Measurements from ENCODE around the gene RBM19.

Gene RBM19

GRCh38 chr12:113967368-113967767 lies 1.2 kb upstream of the RBM19 start:
- peaks cover 2% of the 10 kb centered on the region for H3K27me3 ChIP-seq
- TF ChIP-seq CTCF (IDR thresholded peaks at IDR 0.05), result no peak
- H3K27ac ChIP-seq, result no peak overlapping the region
- peaks cover 19 to 20% of the 10 kb centered on the region in 2 experiments for H3K4me1 ChIP-seq (ENCODE audit: control insufficient read depth in 1 of 2, insufficient read depth in 1 of 2, low read depth in 1 of 2, low read length in 1 of 2)
- H3K36me3 ChIP-seq, result no peaks in the 10 kb centered on the region
- no peaks in the 10 kb centered on the region for H3K9me3 ChIP-seq
- H3K4me3 ChIP-seq (ENCODE audit: low read depth in 1 of 2, low read length in 1 of 2), result no peak overlapping the region

- peaks cover 43% of the 10 kb centered on the region for H3K36me3 ChIP-seq
- H3K27me3 ChIP-seq, result no peaks in the 10 kb centered on the region
- no peak overlapping the region for H3K4me3 ChIP-seq (ENCODE audit: low read depth in 1 of 2, low read length in 1 of 2)
- no peaks in the 10 kb centered on the region for H3K9me3 ChIP-seq
- peaks cover 19 to 20% of the 10 kb centered on the region in 2 experiments for H3K4me1 ChIP-seq (ENCODE audit: control insufficient read depth in 1 of 2, insufficient read depth in 1 of 2, low read depth in 1 of 2, low read length in 1 of 2)
- H3K27ac ChIP-seq, result no peak overlapping the region
- TF ChIP-seq CTCF (IDR thresholded peaks at IDR 0.05), result no peak
These were observed 3.4 kb downstream of the RBM19 start for GRCh38 chr12:113962733-113963132.

GRCh38 chr12:113961921-113962710 lies 4.0 kb downstream of the RBM19 start:
- peaks cover 17 to 18% of the 10 kb centered on the region in 2 experiments for H3K4me1 ChIP-seq (ENCODE audit: control insufficient read depth in 1 of 2, insufficient read depth in 1 of 2, low read depth in 1 of 2, low read length in 1 of 2)
- H3K4me3 ChIP-seq (ENCODE audit: low read depth in 1 of 2, low read length in 1 of 2), result no peak overlapping the region
- H3K27me3 ChIP-seq, result no peaks in the 10 kb centered on the region
- TF ChIP-seq CTCF (IDR thresholded peaks at IDR 0.05), result no peak
- peaks cover 49% of the 10 kb centered on the region for H3K36me3 ChIP-seq
- H3K9me3 ChIP-seq, result no peaks in the 10 kb centered on the region
- H3K27ac ChIP-seq, result no peak overlapping the region

- Histone ChIP-seq H3K4me1 (ENCODE audit: control insufficient read depth in 1 of 2, insufficient read depth in 1 of 2, low read depth in 1 of 2, low read length in 1 of 2) (no peaks in the 10 kb centered on the region), H3K9me3 (no peaks in the 10 kb centered on the region), H3K4me3 (ENCODE audit: low read depth in 1 of 2, low read length in 1 of 2) (no peak overlapping the region), H3K27me3 (no peaks in the 10 kb centered on the region), H3K27ac (no peak overlapping the region), H3K36me3 (peaks cover 64% of the 10 kb centered on the region)
- TF ChIP-seq CTCF (IDR thresholded peaks at IDR 0.05), result no peak
These were observed 6.1 kb downstream of the RBM19 start for GRCh38 chr12:113960030-113960429.

GRCh38 chr12:113959096-113959495 lies 7.0 kb downstream of the RBM19 start:
- Histone ChIP-seq H3K27me3 (no peaks in the 10 kb centered on the region), H3K4me1 (ENCODE audit: control insufficient read depth in 1 of 2, insufficient read depth in 1 of 2, low read depth in 1 of 2, low read length in 1 of 2) (no peaks in the 10 kb centered on the region), H3K27ac (no peak overlapping the region), H3K36me3 (peaks cover 73% of the 10 kb centered on the region), H3K4me3 (ENCODE audit: low read depth in 1 of 2, low read length in 1 of 2) (no peak overlapping the region), H3K9me3 (no peaks in the 10 kb centered on the region)
- no peak for TF ChIP-seq CTCF (IDR thresholded peaks at IDR 0.05)

Measured in neutrophil (primary cell).